HG03064 (cell line): ENCODE measurements around the gene TRIM33.
"Not testable (repeated sequence)": the region's sequence is repeated elsewhere in the genome, so short reads cannot be mapped to it uniquely, and the experiment has no call there.

Source experiments
- ATAC-seq: cut with Tn5 transposase; IDR thresholded peaks from one replicate; pipeline ENCODE4 v1.9.1; 2021; ENCODE audit warnings: low read depth; ENCODE audit not compliant: unreplicated experiment

TRIM33 gene

GRCh38 chr1:114468710-114469468 lies 42.1 kb downstream of the TRIM33 start:
- ATAC-seq, result no peak

DNA sequence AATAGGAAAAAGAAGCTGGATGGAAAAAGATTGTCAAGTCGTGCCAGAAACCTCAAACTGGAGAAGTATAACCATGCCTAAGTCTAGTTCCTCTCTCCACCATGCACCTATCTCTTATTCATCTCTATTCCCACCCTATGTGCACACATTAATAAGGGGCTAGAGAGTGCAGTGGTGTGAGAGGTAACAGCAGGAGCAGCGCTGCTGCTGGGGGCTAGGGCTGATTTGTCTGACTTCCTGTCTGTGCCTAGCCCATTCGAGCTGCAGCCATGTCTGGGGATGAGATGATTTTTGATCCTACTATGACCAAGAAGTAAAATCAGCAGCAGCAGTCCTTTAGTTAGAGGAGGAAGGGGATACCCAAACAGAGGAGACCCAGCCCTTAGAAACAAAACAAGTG lies 43.0 kb downstream of the TRIM33 start:
- ATAC-seq, result no peak

DNA sequence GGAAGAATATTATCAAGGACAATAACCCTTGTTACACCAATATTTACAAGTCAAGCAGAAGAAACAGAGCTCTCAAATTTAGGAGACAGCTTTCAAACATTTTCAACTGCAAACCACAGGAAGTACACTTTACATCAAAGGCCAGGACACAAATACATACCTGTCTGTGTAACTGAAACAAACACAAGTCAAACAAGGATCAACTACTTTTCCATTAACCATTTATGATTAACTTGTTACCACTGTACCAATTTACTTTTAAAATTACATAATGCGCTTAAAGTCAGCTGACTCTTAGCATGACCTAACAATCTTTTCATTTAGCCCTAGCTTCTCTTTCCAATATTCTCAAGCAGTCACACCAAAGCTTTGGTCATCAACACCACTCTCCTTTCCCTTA lies 43.5 kb downstream of the TRIM33 start:
- ATAC-seq, result no peak

DNA sequence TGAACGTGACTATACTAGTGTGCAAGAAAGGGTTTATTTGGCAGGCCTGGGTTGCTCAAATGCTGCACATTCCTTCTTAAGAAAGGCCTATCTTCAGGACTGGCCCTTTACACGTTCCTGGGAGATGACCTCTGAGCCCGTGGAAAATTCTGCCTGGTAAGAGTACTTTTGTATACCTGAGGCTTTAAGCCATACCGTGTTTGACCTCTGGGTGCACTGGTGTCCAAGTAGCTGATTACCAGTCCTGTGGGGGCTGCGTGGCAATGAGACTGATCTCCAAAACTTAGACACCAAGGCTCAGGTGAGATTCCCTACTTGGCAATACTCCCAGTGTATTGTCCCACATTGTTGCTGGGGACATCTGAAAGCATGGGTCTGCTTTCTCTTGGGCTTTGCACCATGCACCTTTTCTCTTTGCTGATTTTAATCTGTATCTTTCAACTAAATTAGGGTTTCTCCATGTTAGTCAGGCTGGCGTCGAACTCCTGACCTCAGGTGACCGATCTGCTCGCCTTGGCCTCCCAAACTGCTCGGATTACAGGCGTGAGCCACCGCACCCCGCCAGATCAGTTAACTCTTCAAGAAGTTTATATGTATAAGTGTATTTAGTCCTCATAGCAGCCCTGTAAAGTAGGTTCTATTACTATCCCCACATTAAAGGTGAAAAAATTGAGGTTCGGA lies 44.5 kb downstream of the TRIM33 start:
- no peak for ATAC-seq

GRCh38 chr1:114462963-114463362 lies 48.0 kb downstream of the TRIM33 start:
- no peak for ATAC-seq

- no peak for ATAC-seq
Measured at GRCh38 chr1:114462341-114462740, 48.7 kb downstream of the TRIM33 start.

- ATAC-seq, result no peak
Measured at GRCh38 chr1:114458237-114458777, 52.7 kb downstream of the TRIM33 start.

- no peak for ATAC-seq
Measured at GRCh38 chr1:114457675-114458236, 53.2 kb downstream of the TRIM33 start.

GRCh38 chr1:114456586-114456985 lies 54.4 kb downstream of the TRIM33 start:
- ATAC-seq, result no peak

DNA sequence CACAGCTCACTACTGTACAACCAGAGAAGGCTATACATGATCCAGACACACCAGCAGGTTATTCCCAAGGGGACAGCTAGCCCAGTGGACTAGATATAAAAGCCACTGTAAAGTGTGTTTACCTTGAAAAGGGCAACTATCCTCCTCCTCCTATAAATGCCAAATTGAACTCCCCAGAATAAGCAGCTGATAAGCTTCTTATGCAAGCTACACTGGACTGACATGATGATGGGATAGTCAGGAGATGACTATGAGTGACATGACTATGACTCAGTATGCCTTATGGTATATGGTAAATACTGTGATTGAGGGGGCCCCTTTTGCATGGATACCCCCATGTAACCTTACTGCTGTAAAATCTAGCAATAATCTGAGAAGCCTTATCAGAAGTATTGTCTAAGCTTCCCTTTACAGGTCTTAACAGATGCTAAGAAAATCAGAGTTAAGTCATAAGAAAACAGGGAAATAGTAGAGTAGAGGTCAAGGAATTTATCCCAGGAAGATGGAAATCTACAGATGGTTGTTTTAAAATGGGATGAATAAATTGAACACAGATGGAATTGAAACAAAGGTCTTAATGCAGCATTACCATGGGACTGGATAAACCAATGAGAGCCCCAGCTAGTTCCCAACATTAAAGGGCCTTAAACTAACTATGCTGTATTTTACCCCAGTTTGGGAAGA lies 55.8 kb downstream of the TRIM33 start:
- ATAC-seq, result no peak

DNA sequence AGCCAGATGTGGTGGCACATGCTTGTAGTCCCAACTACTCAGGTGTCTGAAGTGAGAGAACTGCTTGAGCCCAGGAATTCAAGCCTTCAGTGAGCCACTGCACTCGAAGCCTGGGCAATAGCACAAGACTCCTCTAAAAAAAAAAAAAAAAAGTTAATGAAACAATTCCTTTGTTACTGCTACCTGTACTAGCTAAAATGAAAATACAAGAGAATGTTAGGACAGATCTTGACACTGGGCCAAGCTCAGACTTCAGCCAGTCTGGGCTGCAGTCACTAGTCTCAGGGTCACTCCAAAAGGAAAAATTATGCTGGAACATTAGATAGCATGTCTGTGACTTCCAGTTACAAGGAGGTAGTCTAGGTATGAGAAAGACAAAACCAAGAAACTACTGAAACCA lies 56.5 kb downstream of the TRIM33 start:
- ATAC-seq, result no peak

DNA sequence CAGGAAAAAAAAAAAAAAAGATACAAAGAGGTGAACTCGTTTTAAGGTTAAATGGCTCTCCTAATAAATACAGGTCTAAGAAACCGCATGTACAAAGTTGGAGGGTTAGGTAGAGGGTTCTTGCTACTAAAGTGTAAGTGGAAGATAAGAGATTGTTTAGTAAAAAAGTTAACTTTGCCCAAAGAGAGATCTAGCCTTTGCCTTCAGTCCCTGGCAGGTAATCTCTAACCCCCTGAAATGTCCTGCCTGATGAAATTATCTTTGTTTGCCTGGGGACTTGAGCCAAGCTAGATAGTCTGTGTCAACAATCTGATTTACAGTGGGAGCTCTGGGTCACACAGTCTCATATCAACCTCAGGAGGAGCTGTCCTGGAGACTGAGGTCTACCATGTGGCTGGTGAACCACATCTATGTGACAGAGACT lies 57.6 kb downstream of the TRIM33 start:
- no peak for ATAC-seq

- ATAC-seq, result no peak
Measured at GRCh38 chr1:114448370-114449036, 62.5 kb downstream of the TRIM33 start.

DNA sequence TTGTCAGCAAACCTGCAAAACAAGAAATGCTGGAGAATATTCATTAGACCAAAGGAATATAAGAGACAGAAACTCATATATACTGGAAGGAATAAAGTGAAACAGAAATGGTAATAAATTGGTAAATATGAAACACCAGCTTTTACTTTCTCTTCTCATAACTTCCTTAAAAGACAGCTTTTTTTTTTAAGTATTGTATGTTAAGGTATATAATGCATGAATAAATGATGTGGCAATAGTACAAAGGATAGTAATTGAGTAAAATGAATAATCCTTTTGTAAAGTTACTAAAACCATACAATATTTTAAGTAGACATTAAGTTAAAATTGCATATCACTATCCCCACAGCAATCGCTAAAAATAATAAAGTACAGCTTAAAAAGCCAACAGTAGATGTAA lies 64.8 kb downstream of the TRIM33 start:
- no peak for ATAC-seq

DNA sequence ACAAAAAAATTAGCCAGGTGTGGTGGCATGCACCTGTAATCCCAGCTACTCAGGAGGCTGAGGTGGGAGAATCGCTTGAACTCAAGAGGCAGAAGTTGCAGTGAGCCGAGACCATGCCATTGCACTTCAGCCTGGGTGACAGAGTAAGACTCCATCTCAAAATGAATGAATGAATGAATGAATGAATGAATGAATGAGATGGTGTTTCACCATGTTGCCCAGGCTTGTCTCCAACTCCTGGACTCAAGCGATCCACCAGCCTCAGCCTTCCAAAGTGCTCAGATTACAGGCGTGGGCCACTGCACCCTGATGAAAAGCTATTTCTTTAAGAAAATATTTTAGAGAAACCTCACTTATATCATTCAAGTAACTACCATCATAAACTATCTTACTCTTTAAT lies 67.8 kb downstream of the TRIM33 start:
- not testable (repeated sequence) for ATAC-seq

- ATAC-seq, result no peak
Measured at GRCh38 chr1:114441332-114441731, 69.7 kb downstream of the TRIM33 start.

GRCh38 chr1:114439369-114439768 lies 71.6 kb downstream of the TRIM33 start:
- no peak for ATAC-seq

DNA sequence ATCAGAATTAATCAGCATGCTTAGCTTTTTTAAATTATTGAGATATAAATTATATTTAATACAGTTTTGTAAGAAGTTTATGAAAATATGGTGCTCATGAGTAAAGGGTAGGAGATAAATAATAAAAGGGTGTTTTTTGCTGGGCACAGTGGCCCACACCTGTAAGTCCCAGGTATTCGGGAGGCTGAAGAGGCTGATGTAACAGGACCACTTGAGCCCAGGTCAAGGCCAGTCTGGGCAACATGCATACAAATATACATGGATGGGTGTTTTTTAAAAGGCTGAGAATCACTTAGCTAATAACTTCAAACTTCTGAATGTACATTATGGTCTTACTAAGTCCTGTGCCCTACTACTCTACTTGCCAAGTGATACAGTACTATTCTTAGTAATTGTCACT lies 73.2 kb downstream of the TRIM33 start:
- ATAC-seq, result no peak

DNA sequence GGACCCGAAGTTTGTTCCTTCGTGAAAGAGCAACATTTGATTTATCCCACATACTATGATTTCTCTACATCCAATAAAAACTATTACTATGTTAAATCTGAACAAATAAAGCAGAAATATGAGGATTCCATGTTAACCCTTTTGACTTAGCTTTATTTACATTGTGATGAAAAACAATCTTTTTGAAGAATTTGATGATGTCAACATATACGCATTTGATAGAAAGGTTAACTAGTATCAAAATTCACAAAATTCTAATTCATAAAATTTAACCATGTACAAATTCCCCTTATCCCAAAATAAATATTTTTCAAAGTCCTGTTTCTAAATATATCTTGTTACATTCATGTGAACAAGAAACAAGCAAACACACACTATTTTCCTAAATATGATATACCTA lies 74.2 kb downstream of the TRIM33 start:
- no peak for ATAC-seq

DNA sequence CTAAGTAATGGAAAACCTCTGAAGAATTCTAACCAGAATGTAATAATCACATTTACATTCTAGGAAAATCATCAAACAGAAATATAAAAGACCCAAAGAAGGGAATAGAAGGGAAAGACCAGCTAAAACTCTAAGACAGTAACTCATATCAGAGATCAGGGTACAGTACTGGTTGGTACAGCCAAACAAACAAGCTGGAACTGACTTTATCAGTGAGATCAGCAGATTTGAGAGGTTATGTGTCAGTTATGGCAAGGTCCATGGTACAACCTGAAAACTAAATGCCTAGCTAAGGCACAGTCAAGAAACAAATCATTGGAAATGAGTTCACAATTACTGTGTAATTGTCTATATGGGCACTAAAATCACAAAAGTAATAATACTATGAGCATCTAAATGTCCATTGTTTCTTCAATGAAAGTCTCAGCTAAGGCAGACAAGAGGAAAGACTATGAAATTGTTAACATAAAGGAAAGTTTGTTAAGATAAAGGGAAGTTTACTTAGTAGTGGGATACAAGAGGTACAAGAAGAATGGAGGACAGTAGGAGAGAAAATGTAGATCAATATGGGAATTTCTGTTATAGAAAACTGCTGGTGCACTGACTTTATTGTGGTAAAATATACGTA lies 75.8 kb downstream of the TRIM33 start:
- ATAC-seq, result no peak
